OCI-LY7 (cell line): ENCODE results near the gene SNRNP35.

Source experiments
- EZH2phosphoT487 ChIP-seq: fragments of 200-600 bp; sonication (generic); IDR thresholded peaks from 2 replicates; pipeline ENCODE4 v1.6.1; 2018; ENCODE audit warnings: low read depth, borderline replicate concordance, mild to moderate bottlenecking, mixed run types, antibody characterized with exemption, low read length, moderate library complexity, mixed read lengths
- TF ChIP-seq, protein P1 (sequence below): fragments of 200-600 bp; sonication (generic); conservative IDR thresholded peaks from 2 replicates; pipeline ENCODE4 v1.5.1; 2014; ENCODE audit warnings: mild to moderate bottlenecking, antibody characterized with exemption, low read length, moderate library complexity, mixed read lengths

DNA sequence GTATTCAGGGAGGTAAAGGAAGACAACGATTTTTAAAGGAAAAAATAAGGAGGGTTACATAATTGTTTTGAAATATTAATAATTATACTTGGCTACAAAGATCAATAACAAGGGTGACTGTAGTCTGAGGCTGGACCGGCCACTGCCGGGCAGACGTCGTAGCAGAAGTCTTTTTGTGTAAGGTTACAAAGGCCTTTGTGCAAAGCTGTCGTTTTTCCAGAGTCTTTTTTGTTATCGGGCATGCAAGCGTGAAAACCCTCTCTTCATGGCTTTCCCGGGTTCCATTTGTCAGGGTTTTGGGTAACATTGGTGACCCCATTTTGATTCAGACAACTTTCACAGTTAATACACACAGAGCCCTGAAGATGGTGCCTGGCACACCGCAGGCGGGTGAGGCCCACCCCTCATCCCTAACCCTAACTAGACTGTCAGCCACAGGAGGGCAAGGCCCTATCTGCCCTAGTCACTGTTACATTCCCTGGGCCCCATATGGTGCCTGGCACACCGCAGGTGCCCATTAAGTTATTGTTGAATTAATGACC, 44.3 kb downstream of the SNRNP35 start:
- TF ChIP-seq, protein P1, sequence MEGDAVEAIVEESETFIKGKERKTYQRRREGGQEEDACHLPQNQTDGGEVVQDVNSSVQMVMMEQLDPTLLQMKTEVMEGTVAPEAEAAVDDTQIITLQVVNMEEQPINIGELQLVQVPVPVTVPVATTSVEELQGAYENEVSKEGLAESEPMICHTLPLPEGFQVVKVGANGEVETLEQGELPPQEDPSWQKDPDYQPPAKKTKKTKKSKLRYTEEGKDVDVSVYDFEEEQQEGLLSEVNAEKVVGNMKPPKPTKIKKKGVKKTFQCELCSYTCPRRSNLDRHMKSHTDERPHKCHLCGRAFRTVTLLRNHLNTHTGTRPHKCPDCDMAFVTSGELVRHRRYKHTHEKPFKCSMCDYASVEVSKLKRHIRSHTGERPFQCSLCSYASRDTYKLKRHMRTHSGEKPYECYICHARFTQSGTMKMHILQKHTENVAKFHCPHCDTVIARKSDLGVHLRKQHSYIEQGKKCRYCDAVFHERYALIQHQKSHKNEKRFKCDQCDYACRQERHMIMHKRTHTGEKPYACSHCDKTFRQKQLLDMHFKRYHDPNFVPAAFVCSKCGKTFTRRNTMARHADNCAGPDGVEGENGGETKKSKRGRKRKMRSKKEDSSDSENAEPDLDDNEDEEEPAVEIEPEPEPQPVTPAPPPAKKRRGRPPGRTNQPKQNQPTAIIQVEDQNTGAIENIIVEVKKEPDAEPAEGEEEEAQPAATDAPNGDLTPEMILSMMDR, result no peak
- no peak for TF ChIP-seq EZH2phosphoT487
